PFSK-1 (cell line): ENCODE results near the gene USP11.

Source experiments
- POLR2AphosphoS5 ChIP-seq: IDR thresholded peaks from 2 replicates; pipeline ENCODE4 v1.6.1; 2012; ENCODE audit warnings: low read depth, mild to moderate bottlenecking, control low read depth, low read length, moderate library complexity
- SIN3A ChIP-seq: IDR thresholded peaks from 2 replicates; pipeline ENCODE4 v1.6.1; 2012; ENCODE audit warnings: mild to moderate bottlenecking, low read length, moderate library complexity, borderline replicate concordance; ENCODE audit not compliant: insufficient read depth
- TAF1 ChIP-seq: IDR thresholded peaks from 2 replicates; pipeline ENCODE4 v1.6.1; 2012; ENCODE audit warnings: low read length, control low read depth, borderline replicate concordance; ENCODE audit not compliant: insufficient read depth
- TF ChIP-seq, protein P1 (sequence below), 2 experiments: IDR thresholded peaks; 2 replicates each; pipeline versions ENCODE4 v1.6.1 to v1.8.0; 2011 to 2012; ENCODE audit warnings: low read depth in 2 of 2, low read length in 2 of 2, control low read depth in 1 of 2, inconsistent platforms in 1 of 2, mild to moderate bottlenecking in 1 of 2, moderate library complexity in 1 of 2; ENCODE audit not compliant: insufficient read depth in 1 of 2

DNA sequence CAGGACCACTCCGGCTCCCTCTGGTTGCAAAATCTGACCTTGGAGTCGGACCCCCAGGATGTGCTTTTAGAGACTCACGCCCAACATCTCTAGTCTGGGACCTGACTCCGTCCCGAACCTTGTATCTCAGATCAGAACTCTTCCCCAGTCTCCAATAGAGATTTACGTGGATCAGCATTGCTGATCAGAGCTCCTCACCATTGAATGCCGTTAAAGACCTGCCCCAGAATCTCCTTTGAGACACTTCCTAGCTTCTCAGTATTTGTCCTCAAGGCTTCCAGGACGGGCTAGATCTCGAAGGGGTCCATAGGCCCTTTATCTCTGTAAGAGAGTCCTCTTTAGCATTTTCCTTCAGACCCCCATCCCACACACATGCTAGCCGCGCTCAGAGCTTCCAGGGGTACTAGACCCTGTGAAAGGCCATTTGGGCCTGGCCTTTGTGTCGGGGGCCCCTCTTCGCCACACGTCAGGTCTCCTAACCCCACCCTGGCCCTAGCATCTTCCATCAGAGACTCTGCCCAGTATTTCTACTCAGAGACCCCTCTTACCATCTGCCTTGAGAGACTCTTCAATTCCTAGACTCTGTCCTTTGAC, 38.5 kb upstream of the USP11 start:
- TF ChIP-seq, protein P1, sequence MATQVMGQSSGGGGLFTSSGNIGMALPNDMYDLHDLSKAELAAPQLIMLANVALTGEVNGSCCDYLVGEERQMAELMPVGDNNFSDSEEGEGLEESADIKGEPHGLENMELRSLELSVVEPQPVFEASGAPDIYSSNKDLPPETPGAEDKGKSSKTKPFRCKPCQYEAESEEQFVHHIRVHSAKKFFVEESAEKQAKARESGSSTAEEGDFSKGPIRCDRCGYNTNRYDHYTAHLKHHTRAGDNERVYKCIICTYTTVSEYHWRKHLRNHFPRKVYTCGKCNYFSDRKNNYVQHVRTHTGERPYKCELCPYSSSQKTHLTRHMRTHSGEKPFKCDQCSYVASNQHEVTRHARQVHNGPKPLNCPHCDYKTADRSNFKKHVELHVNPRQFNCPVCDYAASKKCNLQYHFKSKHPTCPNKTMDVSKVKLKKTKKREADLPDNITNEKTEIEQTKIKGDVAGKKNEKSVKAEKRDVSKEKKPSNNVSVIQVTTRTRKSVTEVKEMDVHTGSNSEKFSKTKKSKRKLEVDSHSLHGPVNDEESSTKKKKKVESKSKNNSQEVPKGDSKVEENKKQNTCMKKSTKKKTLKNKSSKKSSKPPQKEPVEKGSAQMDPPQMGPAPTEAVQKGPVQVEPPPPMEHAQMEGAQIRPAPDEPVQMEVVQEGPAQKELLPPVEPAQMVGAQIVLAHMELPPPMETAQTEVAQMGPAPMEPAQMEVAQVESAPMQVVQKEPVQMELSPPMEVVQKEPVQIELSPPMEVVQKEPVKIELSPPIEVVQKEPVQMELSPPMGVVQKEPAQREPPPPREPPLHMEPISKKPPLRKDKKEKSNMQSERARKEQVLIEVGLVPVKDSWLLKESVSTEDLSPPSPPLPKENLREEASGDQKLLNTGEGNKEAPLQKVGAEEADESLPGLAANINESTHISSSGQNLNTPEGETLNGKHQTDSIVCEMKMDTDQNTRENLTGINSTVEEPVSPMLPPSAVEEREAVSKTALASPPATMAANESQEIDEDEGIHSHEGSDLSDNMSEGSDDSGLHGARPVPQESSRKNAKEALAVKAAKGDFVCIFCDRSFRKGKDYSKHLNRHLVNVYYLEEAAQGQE (IDR thresholded peaks at IDR 0.05; ENCODE audit: insufficient read depth in 1 of 2, low read depth in 2 of 2, low read length in 2 of 2): no peak
- TF ChIP-seq TAF1 (no peak), POLR2AphosphoS5 (no peak; the same call in 1 of the 2 replicates), SIN3A (no peak)
